Neural cell (in vitro differentiated cells): Measurements from ENCODE around the gene CHD6. TPM values are rescaled to one million over a fixed set of nuclear protein-coding genes. Genes with fewer than 3 reads are reported as not detected.

Experiments used
- H2AFZ ChIP-seq: fragments of 200-600, 300-800 bp; sonication (generic), shearing (Covaris generic); 2 replicates; pipeline ENCODE4 v1.6.0; 2014; ENCODE audit warnings: low read depth, mild to moderate bottlenecking, antibody characterized with exemption, low read length, moderate library complexity
- H3F3A ChIP-seq: fragments of 200-600 bp; shearing (Covaris generic); 2 replicates; pipeline ENCODE4 v1.6.1; 2016; ENCODE audit warnings: mild to moderate bottlenecking, moderate library complexity, mixed read lengths, antibody characterized with exemption, low read length; ENCODE audit not compliant: insufficient read depth, poor library complexity, severe bottlenecking
- H3K27ac ChIP-seq: fragments of 200-600, 300-800 bp; sonication (generic), shearing (Covaris generic); 2 replicates; pipeline ENCODE4 v1.5.1; 2014; ENCODE audit warnings: mild to moderate bottlenecking, low read length, moderate library complexity
- H3K27me3 ChIP-seq: fragments of 300-800, 200-600 bp; sonication (generic), shearing (Covaris generic); 2 replicates; pipeline ENCODE4 v1.6.0; 2014; ENCODE audit warnings: mild to moderate bottlenecking, low read depth, low read length, moderate library complexity; ENCODE audit not compliant: insufficient read depth
- H3K36me3 ChIP-seq: fragments of 300-800, 200-600 bp; sonication (generic), shearing (Covaris generic); 2 replicates; pipeline ENCODE4 v1.5.1; 2014; ENCODE audit warnings: mild to moderate bottlenecking, antibody characterized with exemption, low read length, moderate library complexity; ENCODE audit not compliant: insufficient read depth
- H3K4me2 ChIP-seq: fragments of 300-800, 200-600 bp; sonication (generic), shearing (Covaris generic); 2 replicates; pipeline ENCODE4 v1.6.0; 2014; ENCODE audit warnings: mild to moderate bottlenecking, low read length
- H3K4me3 ChIP-seq: fragments of 300-800, 200-600 bp; sonication (generic), shearing (Covaris generic); 2 replicates; pipeline ENCODE4 v1.5.1; 2014; ENCODE audit warnings: mild to moderate bottlenecking, low read length, moderate library complexity
- H3K79me2 ChIP-seq: fragments of 200-600 bp; shearing (Covaris generic); replicated peaks from 2 replicates; pipeline ENCODE4 v1.6.0; 2014; ENCODE audit warnings: mild to moderate bottlenecking, low read length, moderate library complexity; ENCODE audit not compliant: insufficient read depth
- H3K9ac ChIP-seq: fragments of 300-800, 200-600 bp; sonication (generic), shearing (Covaris generic); 2 replicates; pipeline ENCODE4 v1.6.1; 2016; ENCODE audit warnings: mild to moderate bottlenecking, low read length, mixed read lengths
- H3K9me2 ChIP-seq: fragments of 200-600 bp; shearing (Covaris generic); 2 replicates; pipeline ENCODE4 v1.6.1; 2016; ENCODE audit warnings: mild to moderate bottlenecking, low read length, mixed read lengths; ENCODE audit not compliant: insufficient read depth
- H3K9me3 ChIP-seq: fragments of 200-600, 300-800 bp; sonication (generic), shearing (Covaris generic); 2 replicates; pipeline ENCODE4 v1.6.1; 2016; ENCODE audit warnings: mild to moderate bottlenecking, mixed run types, low read length, moderate library complexity, mixed read lengths
- H4K20me1 ChIP-seq: fragments of 200-600 bp; shearing (Covaris generic); 2 replicates; pipeline ENCODE4 v1.6.1; 2016; ENCODE audit warnings: mild to moderate bottlenecking, mixed run types; ENCODE audit not compliant: insufficient read depth
- CTCF ChIP-seq: fragments of 450-650 bp; IDR thresholded peaks from 2 replicates; pipeline ENCODE4 v1.5.1; 2014; ENCODE audit warnings: antibody characterized with exemption, mild to moderate bottlenecking, moderate library complexity; ENCODE audit not compliant: poor library complexity, severe bottlenecking
- EP300 ChIP-seq: fragments of 450-650 bp; conservative IDR thresholded peaks from 2 replicates; pipeline ENCODE4 v1.6.1; 2014; ENCODE audit warnings: antibody characterized with exemption, mild to moderate bottlenecking, moderate library complexity; ENCODE audit not compliant: poor library complexity, severe bottlenecking
- EZH2 ChIP-seq: fragments of 200-600, 300-800 bp; shearing (Covaris generic), sonication (generic); IDR thresholded peaks from 2 replicates; pipeline ENCODE4 v1.6.1; 2014; ENCODE audit warnings: antibody characterized with exemption, low read length, borderline replicate concordance, mild to moderate bottlenecking; ENCODE audit not compliant: insufficient read depth, poor library complexity, severe bottlenecking
- MXI1 ChIP-seq: fragments of 450-650 bp; conservative IDR thresholded peaks from 2 replicates; pipeline ENCODE4 v1.6.1; 2014; ENCODE audit warnings: antibody characterized with exemption, mild to moderate bottlenecking; ENCODE audit not compliant: poor library complexity, severe bottlenecking
- POLR2AphosphoS5 ChIP-seq: IDR thresholded peaks from 2 replicates; pipeline ENCODE4 v1.6.1; 2012
- RAD21 ChIP-seq: fragments of 450-650 bp; conservative IDR thresholded peaks from 2 replicates; pipeline ENCODE4 v1.6.1; 2014; ENCODE audit warnings: antibody characterized with exemption, mild to moderate bottlenecking, moderate library complexity
- REST ChIP-seq: IDR thresholded peaks from 2 replicates; pipeline ENCODE4 v1.6.1; 2012; ENCODE audit warnings: borderline replicate concordance
- SMC3 ChIP-seq: fragments of 450-650 bp; conservative IDR thresholded peaks from 2 replicates; pipeline ENCODE4 v1.6.1; 2014; ENCODE audit warnings: antibody characterized with exemption, mild to moderate bottlenecking, moderate library complexity; ENCODE audit not compliant: poor library complexity
- TAF1 ChIP-seq: IDR thresholded peaks from 2 replicates; pipeline ENCODE4 v1.6.1; 2012; ENCODE audit warnings: low read depth
- polyA plus RNA-seq: library from polyadenylated mRNA; depleted of rRNA; stranded (reverse); fragments of >200 nt; gene quantifications from 2 replicates; pipeline ENCODE4 v1.2.3, GENCODE V29; 2014

CHD6 gene
- polyA plus RNA-seq, 1 donor from 2014 or later, result 22.9 TPM

- no peak overlapping the region for H3K4me2 ChIP-seq
- no peak overlapping the region for H3K4me3 ChIP-seq
- H3F3A ChIP-seq, result no peaks in the 10 kb centered on the region
- no peak overlapping the region for H2AFZ ChIP-seq
- H3K27ac ChIP-seq, result no peak overlapping the region
- no peaks in the 10 kb centered on the region for H3K9me2 ChIP-seq
- TF ChIP-seq REST, result no peak
- TF ChIP-seq MXI1, result no peak
- no peak for TF ChIP-seq TAF1
- TF ChIP-seq EZH2, result no peak
- no peak for TF ChIP-seq SMC3
- TF ChIP-seq EP300, result no peak
- TF ChIP-seq RAD21, result no peak
- TF ChIP-seq CTCF, result no peak
- TF ChIP-seq POLR2AphosphoS5, result no peak
- H3K79me2 ChIP-seq, result no peaks in the 10 kb centered on the region
- no peak overlapping the region for H3K9ac ChIP-seq
- H3K36me3 ChIP-seq, result no peaks in the 10 kb centered on the region
- no peaks in the 10 kb centered on the region for H4K20me1 ChIP-seq
- H3K27me3 ChIP-seq, result no peaks in the 10 kb centered on the region
- H3K9me3 ChIP-seq, result no peaks in the 10 kb centered on the region
These were observed 27.2 kb upstream of the CHD6 start for GRCh38 chr20:41645372-41645771.

GRCh38 chr20:41643504-41643938, 25.3 kb upstream of the CHD6 start:
- no peak overlapping the region for H3K4me2 ChIP-seq

More at GRCh38 chr20:41643504-41643938, 25.3 kb upstream of the CHD6 start:
- H3K27ac ChIP-seq, result no peak overlapping the region
- no peaks in the 10 kb centered on the region for H3K9me2 ChIP-seq
- no peaks in the 10 kb centered on the region for H4K20me1 ChIP-seq
- no peak overlapping the region for H3K9ac ChIP-seq
- no peaks in the 10 kb centered on the region for H3K79me2 ChIP-seq
- H3K9me3 ChIP-seq, result no peaks in the 10 kb centered on the region
- H3K27me3 ChIP-seq, result no peaks in the 10 kb centered on the region
- no peak for TF ChIP-seq MXI1
- TF ChIP-seq TAF1, result no peak
- TF ChIP-seq REST, result no peak
- no peak for TF ChIP-seq POLR2AphosphoS5
- TF ChIP-seq CTCF, result no peak
- H3K36me3 ChIP-seq, result no peaks in the 10 kb centered on the region
- no peak overlapping the region for H3K4me3 ChIP-seq
- H2AFZ ChIP-seq, result no peak overlapping the region
- H3F3A ChIP-seq, result no peaks in the 10 kb centered on the region
